ENCODE results near the gene TLL2. TPM values are rescaled to one million over a fixed set of nuclear protein-coding genes. Genes with fewer than 3 reads are reported as not detected.

TLL2 gene
- total and polyA plus RNA-seq, 2 donors (not counting 3 experiments of a cell fraction or from before 2014, with no cell fraction given), result 0.03 to 0.20 TPM

DNA sequence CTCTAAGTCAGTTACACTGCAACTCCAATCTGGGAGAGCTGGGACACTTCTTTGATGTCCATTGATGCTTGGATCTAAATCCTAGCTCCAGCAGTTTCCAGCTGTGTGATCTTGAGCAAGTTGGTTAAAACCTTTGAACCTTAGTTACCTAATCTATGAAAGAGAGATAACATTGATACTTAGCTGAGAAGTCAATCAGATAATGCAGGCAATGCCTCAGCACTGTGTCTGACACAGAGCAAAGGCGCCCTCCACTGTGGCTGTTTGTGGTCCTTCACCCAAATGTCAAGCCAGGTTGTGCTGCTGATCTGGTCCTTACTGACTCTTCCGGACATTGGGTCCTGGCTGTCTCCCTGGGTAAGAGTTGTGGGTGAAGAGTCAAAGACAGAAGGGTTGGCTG is 189.3 kb downstream of the TLL2 start:
- CTCF ChIA-PET, result interaction anchor here (0.9 to 2.8 kb wide), 2 partner anchors 10 to 95 kb away, joined by 3 to 10 read pairs; no protein-coding TSS in a partner anchor
- H3K36me3 ChIP-seq (ENCODE audit: control insufficient read depth in 2 of 2, extremely low read depth in 1 of 2, insufficient read depth in 2 of 2, low read length in 2 of 2), result no peaks in the 10 kb centered on the region

More for the DNA sequence above, 189.3 kb downstream of the TLL2 start:
- TF ChIP-seq GATA2 (IDR thresholded peaks at IDR 0.05; ENCODE audit: insufficient read depth, insufficient read length, low read depth, low read length), result no peak
- no peak for TF ChIP-seq MYC (IDR thresholded peaks at IDR 0.05; ENCODE audit: low read depth, low read length)
- TF ChIP-seq POLR2AphosphoS5 (IDR thresholded peaks at IDR 0.05; ENCODE audit: insufficient read depth, low read depth, low read length), result no peak
- TF ChIP-seq JUN (IDR thresholded peaks at IDR 0.05; ENCODE audit: borderline replicate concordance, insufficient read depth, insufficient read length, low read depth), result no peak
- TF ChIP-seq POLR2A (IDR thresholded peaks at IDR 0.05; ENCODE audit: low read depth, low read length), result no peak
- TF ChIP-seq, protein P1, sequence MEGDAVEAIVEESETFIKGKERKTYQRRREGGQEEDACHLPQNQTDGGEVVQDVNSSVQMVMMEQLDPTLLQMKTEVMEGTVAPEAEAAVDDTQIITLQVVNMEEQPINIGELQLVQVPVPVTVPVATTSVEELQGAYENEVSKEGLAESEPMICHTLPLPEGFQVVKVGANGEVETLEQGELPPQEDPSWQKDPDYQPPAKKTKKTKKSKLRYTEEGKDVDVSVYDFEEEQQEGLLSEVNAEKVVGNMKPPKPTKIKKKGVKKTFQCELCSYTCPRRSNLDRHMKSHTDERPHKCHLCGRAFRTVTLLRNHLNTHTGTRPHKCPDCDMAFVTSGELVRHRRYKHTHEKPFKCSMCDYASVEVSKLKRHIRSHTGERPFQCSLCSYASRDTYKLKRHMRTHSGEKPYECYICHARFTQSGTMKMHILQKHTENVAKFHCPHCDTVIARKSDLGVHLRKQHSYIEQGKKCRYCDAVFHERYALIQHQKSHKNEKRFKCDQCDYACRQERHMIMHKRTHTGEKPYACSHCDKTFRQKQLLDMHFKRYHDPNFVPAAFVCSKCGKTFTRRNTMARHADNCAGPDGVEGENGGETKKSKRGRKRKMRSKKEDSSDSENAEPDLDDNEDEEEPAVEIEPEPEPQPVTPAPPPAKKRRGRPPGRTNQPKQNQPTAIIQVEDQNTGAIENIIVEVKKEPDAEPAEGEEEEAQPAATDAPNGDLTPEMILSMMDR (IDR thresholded peaks at IDR 0.05; ENCODE audit: extremely low read depth in 1 of 2, insufficient read depth in 1 of 2, low read depth in 1 of 2, low read length in 2 of 2), result no peak
- TF ChIP-seq FOS (IDR thresholded peaks at IDR 0.05; ENCODE audit: borderline replicate concordance, insufficient read depth, low read length), result no peak
- TF ChIP-seq EZH2 (IDR thresholded peaks at IDR 0.05; ENCODE audit: borderline replicate concordance, low read depth, low read length, severe bottlenecking), result no peak
- TF ChIP-seq, protein P2, sequence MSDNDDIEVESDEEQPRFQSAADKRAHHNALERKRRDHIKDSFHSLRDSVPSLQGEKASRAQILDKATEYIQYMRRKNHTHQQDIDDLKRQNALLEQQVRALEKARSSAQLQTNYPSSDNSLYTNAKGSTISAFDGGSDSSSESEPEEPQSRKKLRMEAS (IDR thresholded peaks at IDR 0.05; ENCODE audit: insufficient read depth, insufficient read length), result no peak
- H3K9me3 ChIP-seq (replicated peaks; ENCODE audit: control insufficient read depth, insufficient read depth, low read length), result no peaks in the 10 kb centered on the region
- dilution Hi-C loops (cut with MboI; ENCODE audit: extremely low pct_ligation_motif_present, low sequenced_read_pairs), result no loop called here
- FAIRE-seq (no peak), DNase-seq (ENCODE audit: low read depth, low spot score) (no peak)
- no peak overlapping the region for H2AFZ ChIP-seq (ENCODE audit: low read depth, low read length)
- H3K9ac ChIP-seq (replicated peaks; ENCODE audit: extremely low read depth, insufficient read depth, low read length), result no peak overlapping the region
- no peaks in the 10 kb centered on the region for H3K9me1 ChIP-seq (replicated peaks; ENCODE audit: control insufficient read depth, extremely low read depth, insufficient read depth, low read length)
- no peaks in the 10 kb centered on the region for H4K20me1 ChIP-seq (replicated peaks; ENCODE audit: control insufficient read depth, extremely low read depth, insufficient read depth, low read length)
- H3K4me1 ChIP-seq (ENCODE audit: control insufficient read depth, extremely low read depth, insufficient read depth, low read length), result no peaks in the 10 kb centered on the region
- no TSS peak for BruUV-seq (replicated peaks)
- no peak overlapping the region for H3K4me3 ChIP-seq (replicated peaks in 1 of 3; ENCODE audit: insufficient read depth in 1 of 3, low read depth in 1 of 3, low read length in 3 of 3)
- no peaks in the 10 kb centered on the region for H3K27me3 ChIP-seq (ENCODE audit: control insufficient read depth in 2 of 2, insufficient read depth in 2 of 2, low read length in 2 of 2)
- POLR2A ChIA-PET, result no interaction called here
- no peaks in the 10 kb centered on the region for H3K79me2 ChIP-seq (ENCODE audit: control insufficient read depth, insufficient read depth, low read length)
- no peak overlapping the region for H3K4me2 ChIP-seq (ENCODE audit: insufficient read depth, low read length)
- no peak overlapping the region for H3K27ac ChIP-seq (ENCODE audit: insufficient read depth, low read depth, low read length)
- intact Hi-C loops (cut with micrococcal nuclease), result no loop called here
